Stimulated activated CD4-positive, alpha-beta T cell treated with anti-CD3 and anti-CD28 coated beads, Interleukin-12 subunit alpha, Interleukin-12 subunit beta, amount 100 ng/mL, for 24 hours (primary cell): ENCODE results near the gene FAM117A.
"Not testable (repeated sequence)": the region's sequence is repeated elsewhere in the genome, so short reads cannot be mapped to it uniquely, and the experiment has no call there.

Source experiments
- DNase-seq, 2 experiments: peaks; one replicate each; pipeline ENCODE4 v3.0.0-alpha.2; 2020; ENCODE audit warnings: low read depth in 2 of 2

Gene FAM117A

GRCh38 chr17:49680314-49680713 lies 83.6 kb downstream of the FAM117A start:
- no peak for DNase-seq

- DNase-seq: peak; percentile 97 to 98
These were observed 85.7 kb downstream of the FAM117A start, which contains the start of gene SPOP for GRCh38 chr17:49677933-49678847. Gene SPOP (minus strand): TSS chr17:49678097. CDS start chr17:49622810, 55,287 bp downstream.

- peak; percentile 85 to 95 for DNase-seq
These were observed 86.6 kb downstream of the FAM117A start for GRCh38 chr17:49677134-49677932.

- no peak for DNase-seq
These were observed 87.6 kb downstream of the FAM117A start for GRCh38 chr17:49676276-49676868.

GRCh38 chr17:49674507-49674906 lies 89.4 kb downstream of the FAM117A start:
- DNase-seq: no peak

GRCh38 chr17:49673679-49674078 lies 90.3 kb downstream of the FAM117A start:
- DNase-seq: not testable (repeated sequence)

GRCh38 chr17:49670641-49671040 lies 93.3 kb downstream of the FAM117A start:
- DNase-seq: no peak

GRCh38 chr17:49670002-49670401 lies 93.9 kb downstream of the FAM117A start:
- DNase-seq: no peak

- DNase-seq: no peak
These were observed 96.1 kb downstream of the FAM117A start for GRCh38 chr17:49667854-49668253.

- DNase-seq: no peak
These were observed 99.2 kb downstream of the FAM117A start for GRCh38 chr17:49664706-49665211.
